ENCODE measurements around the gene PPME1. TPM values are rescaled to one million over a fixed set of nuclear protein-coding genes. Genes with fewer than 3 reads are reported as not detected.

PPME1 gene
- total RNA-seq, 1 donor from 2014 or later: 53.4 TPM

GRCh38 chr11:74226907-74227306 is 55.8 kb downstream of the PPME1 start:
- TF ChIP-seq CTCF (conservative IDR thresholded peaks at IDR 0.05): no peak
- Mint-ChIP-seq H3K4me1 (no peaks in the 10 kb centered on the region), H3K27ac (ENCODE audit: unreplicated experiment) (no peak overlapping the region), H3K36me3 (ENCODE audit: low read depth) (peaks cover 11% of the 10 kb centered on the region), H3K27me3 (ENCODE audit: low read depth) (no peaks in the 10 kb centered on the region), H3K4me3 (no peak overlapping the region), H3K9me3 (peaks cover 3% of the 10 kb centered on the region)
- DNase-seq (ENCODE audit: low read depth, low spot score): no peak

GRCh38 chr11:74232311-74232950 is 61.3 kb downstream of the PPME1 start:
- no peaks in the 10 kb centered on the region for H3K9me3 Mint-ChIP-seq
- H3K4me1 Mint-ChIP-seq: no peaks in the 10 kb centered on the region

GRCh38 chr11:74233683-74234082 is 62.6 kb downstream of the PPME1 start:
- no peaks in the 10 kb centered on the region for H3K36me3 Mint-ChIP-seq (ENCODE audit: low read depth)
- DNase-seq (ENCODE audit: low read depth, low spot score): no peak
- H3K9me3 Mint-ChIP-seq: no peaks in the 10 kb centered on the region
- H3K27me3 Mint-ChIP-seq (ENCODE audit: low read depth): no peaks in the 10 kb centered on the region
- no peak overlapping the region for H3K4me3 Mint-ChIP-seq
- H3K27ac Mint-ChIP-seq (ENCODE audit: unreplicated experiment): no peak overlapping the region
- H3K4me1 Mint-ChIP-seq: no peaks in the 10 kb centered on the region
- TF ChIP-seq CTCF (conservative IDR thresholded peaks at IDR 0.05): no peak

More at GRCh38 chr11:74232311-74232950, 61.3 kb downstream of the PPME1 start:
- DNase-seq (ENCODE audit: low read depth, low spot score): no peak
- Mint-ChIP-seq H3K27ac (ENCODE audit: unreplicated experiment) (no peak overlapping the region), H3K4me3 (no peak overlapping the region), H3K27me3 (ENCODE audit: low read depth) (no peaks in the 10 kb centered on the region), H3K36me3 (ENCODE audit: low read depth) (no peaks in the 10 kb centered on the region)
- TF ChIP-seq CTCF (conservative IDR thresholded peaks at IDR 0.05): no peak

- no peaks in the 10 kb centered on the region for H3K27me3 Mint-ChIP-seq (ENCODE audit: low read depth)
- no peaks in the 10 kb centered on the region for H3K4me1 Mint-ChIP-seq
- H3K36me3 Mint-ChIP-seq (ENCODE audit: low read depth): peaks cover 10% of the 10 kb centered on the region
- no peak for DNase-seq (ENCODE audit: low read depth, low spot score)
- no peak overlapping the region for H3K4me3 Mint-ChIP-seq
- H3K27ac Mint-ChIP-seq (ENCODE audit: unreplicated experiment): no peak overlapping the region
- no peaks in the 10 kb centered on the region for H3K9me3 Mint-ChIP-seq
- no peak for TF ChIP-seq CTCF (conservative IDR thresholded peaks at IDR 0.05)
Measured at GRCh38 chr11:74235121-74235520, 64.0 kb downstream of the PPME1 start.

- H3K27me3 Mint-ChIP-seq (ENCODE audit: low read depth): no peaks in the 10 kb centered on the region
- no peak for TF ChIP-seq CTCF (conservative IDR thresholded peaks at IDR 0.05)
- H3K4me1 Mint-ChIP-seq: no peaks in the 10 kb centered on the region
- no peaks in the 10 kb centered on the region for H3K9me3 Mint-ChIP-seq
- H3K4me3 Mint-ChIP-seq: no peak overlapping the region
- DNase-seq (ENCODE audit: low read depth, low spot score): no peak
- peaks cover 18% of the 10 kb centered on the region for H3K36me3 Mint-ChIP-seq (ENCODE audit: low read depth)
- no peak overlapping the region for H3K27ac Mint-ChIP-seq (ENCODE audit: unreplicated experiment)
Measured at GRCh38 chr11:74237541-74237940, 66.5 kb downstream of the PPME1 start.

Measured in neural crest cell (in vitro differentiated cells).